ENCODE measurements around the gene WDR7.

The WDR7 gene

GRCh38 chr18:57004366-57005121, 353.4 kb downstream of the WDR7 start:
- no peak overlapping the region for H3K4me3 ChIP-seq (ENCODE audit: low read depth, low read length)
- DNase-seq (ENCODE audit: low read depth): no peak

- H3K4me3 ChIP-seq (ENCODE audit: low read depth, low read length): no peak overlapping the region
- DNase-seq (ENCODE audit: low read depth): no peak
These were observed 357.0 kb downstream of the WDR7 start for GRCh38 chr18:57008001-57008686.

- no peak for DNase-seq (ENCODE audit: low read depth)
These were observed 358.7 kb downstream of the WDR7 start for GRCh38 chr18:57009844-57010243.

GRCh38 chr18:57014772-57015413, 363.7 kb downstream of the WDR7 start:
- no peak for DNase-seq (ENCODE audit: low read depth)
- H3K4me3 ChIP-seq (ENCODE audit: low read depth, low read length): no peak overlapping the region

More at GRCh38 chr18:57009844-57010243, 358.7 kb downstream of the WDR7 start:
- no peak overlapping the region for H3K4me3 ChIP-seq (ENCODE audit: low read depth, low read length)

- no peak for DNase-seq (ENCODE audit: low read depth)
- H3K4me3 ChIP-seq (ENCODE audit: low read depth, low read length): no peak overlapping the region
These were observed 364.3 kb downstream of the WDR7 start for GRCh38 chr18:57015451-57015850.

GRCh38 chr18:57018845-57019244, 367.7 kb downstream of the WDR7 start:
- DNase-seq (ENCODE audit: low read depth): no peak
- H3K4me3 ChIP-seq (ENCODE audit: low read depth, low read length): no peak overlapping the region

- no peak overlapping the region for H3K4me3 ChIP-seq (ENCODE audit: low read depth, low read length)
- DNase-seq (ENCODE audit: low read depth): no peak
These were observed 371.6 kb downstream of the WDR7 start for GRCh38 chr18:57022716-57023115.

GRCh38 chr18:57023275-57023882, 372.2 kb downstream of the WDR7 start:
- H3K4me3 ChIP-seq (ENCODE audit: low read depth, low read length): no peak overlapping the region
- DNase-seq (ENCODE audit: low read depth): no peak

GRCh38 chr18:57025540-57025939, 374.4 kb downstream of the WDR7 start:
- peak; percentile 43 for DNase-seq (ENCODE audit: low read depth)
- H3K4me3 ChIP-seq (ENCODE audit: low read depth, low read length): no peak overlapping the region

- no peak overlapping the region for H3K4me3 ChIP-seq (ENCODE audit: low read depth, low read length)
- no peak for DNase-seq (ENCODE audit: low read depth)
These were observed 375.2 kb downstream of the WDR7 start for GRCh38 chr18:57026316-57026715.

- no peak overlapping the region for H3K4me3 ChIP-seq (ENCODE audit: low read depth, low read length)
- no peak for DNase-seq (ENCODE audit: low read depth)
These were observed 376.1 kb downstream of the WDR7 start for GRCh38 chr18:57027190-57027708.

GRCh38 chr18:57029761-57030160, 378.6 kb downstream of the WDR7 start:
- no peak for DNase-seq (ENCODE audit: low read depth)

GRCh38 chr18:57030417-57030816, 379.3 kb downstream of the WDR7 start:
- DNase-seq (ENCODE audit: low read depth): no peak
- no peak overlapping the region for H3K4me3 ChIP-seq (ENCODE audit: low read depth, low read length)

More at GRCh38 chr18:57029761-57030160, 378.6 kb downstream of the WDR7 start:
- no peak overlapping the region for H3K4me3 ChIP-seq (ENCODE audit: low read depth, low read length)

- no peak overlapping the region for H3K4me3 ChIP-seq (ENCODE audit: low read depth, low read length)
- no peak for DNase-seq (ENCODE audit: low read depth)
These were observed 384.4 kb downstream of the WDR7 start for GRCh38 chr18:57035590-57035989.

GRCh38 chr18:57038395-57038794, 387.2 kb downstream of the WDR7 start:
- H3K4me3 ChIP-seq (ENCODE audit: low read depth, low read length): no peak overlapping the region
- no peak for DNase-seq (ENCODE audit: low read depth)

- H3K4me3 ChIP-seq (ENCODE audit: low read depth, low read length): no peak overlapping the region
These were observed 389.0 kb downstream of the WDR7 start for GRCh38 chr18:57040175-57040574.

GRCh38 chr18:57043241-57043640, 392.1 kb downstream of the WDR7 start:
- DNase-seq (ENCODE audit: low read depth): no peak
- no peak overlapping the region for H3K4me3 ChIP-seq (ENCODE audit: low read depth, low read length)

More at GRCh38 chr18:57040175-57040574, 389.0 kb downstream of the WDR7 start:
- no peak for DNase-seq (ENCODE audit: low read depth)

GRCh38 chr18:57048351-57048750, 397.2 kb downstream of the WDR7 start:
- H3K4me3 ChIP-seq (ENCODE audit: low read depth, low read length): no peak overlapping the region
- DNase-seq (ENCODE audit: low read depth): no peak

- no peak for DNase-seq (ENCODE audit: low read depth)
- no peak overlapping the region for H3K4me3 ChIP-seq (ENCODE audit: low read depth, low read length)
These were observed 397.7 kb downstream of the WDR7 start for GRCh38 chr18:57048859-57049258.

All from skeletal muscle cell (primary cell).